Osteocyte (in vitro differentiated cells): ENCODE results near the gene ARHGDIB. TPM values are rescaled to one million over a fixed set of nuclear protein-coding genes. Genes with fewer than 3 reads are reported as not detected.

Source experiments
- DNase-seq: peaks from one replicate; pipeline ENCODE4 v3.0.0; 2021; ENCODE audit warnings: mixed read lengths; ENCODE audit not compliant: unreplicated experiment; ENCODE audit errors: extremely low spot score
- H3K27ac Mint-ChIP-seq: one replicate; pipeline ENCODE4 v1.8.0; 2021; ENCODE audit warnings: mild to moderate bottlenecking, mixed read lengths; ENCODE audit not compliant: unreplicated experiment
- H3K27me3 Mint-ChIP-seq: one replicate; pipeline ENCODE4 v1.8.0; 2021; ENCODE audit warnings: mixed read lengths; ENCODE audit not compliant: unreplicated experiment
- H3K36me3 Mint-ChIP-seq: one replicate; pipeline ENCODE4 v1.8.0; 2021; ENCODE audit warnings: mixed read lengths; ENCODE audit not compliant: unreplicated experiment
- H3K4me1 Mint-ChIP-seq: one replicate; pipeline ENCODE4 v1.8.0; 2021; ENCODE audit warnings: mixed read lengths; ENCODE audit not compliant: unreplicated experiment
- H3K4me3 Mint-ChIP-seq: one replicate; pipeline ENCODE4 v1.8.0; 2021; ENCODE audit warnings: mild to moderate bottlenecking, moderate library complexity, mixed read lengths; ENCODE audit not compliant: unreplicated experiment
- H3K9me3 Mint-ChIP-seq: one replicate; pipeline ENCODE4 v1.8.0; 2021; ENCODE audit warnings: mixed read lengths; ENCODE audit not compliant: unreplicated experiment
- total RNA-seq: library from RNA; stranded (reverse); gene quantifications from 2 replicates; pipeline ENCODE4 v1.2.1, GENCODE V29; 2021
- TF ChIP-seq, protein P1 (sequence below): fragments of 200-600 bp; sonication (generic); IDR thresholded peaks from 2 replicates; pipeline ENCODE4 v1.5.0; 2021; ENCODE audit warnings: antibody characterized with exemption, mild to moderate bottlenecking, moderate library complexity

Gene ARHGDIB
- total RNA-seq, 1 donor from 2014 or later: 14.4 TPM

DNA sequence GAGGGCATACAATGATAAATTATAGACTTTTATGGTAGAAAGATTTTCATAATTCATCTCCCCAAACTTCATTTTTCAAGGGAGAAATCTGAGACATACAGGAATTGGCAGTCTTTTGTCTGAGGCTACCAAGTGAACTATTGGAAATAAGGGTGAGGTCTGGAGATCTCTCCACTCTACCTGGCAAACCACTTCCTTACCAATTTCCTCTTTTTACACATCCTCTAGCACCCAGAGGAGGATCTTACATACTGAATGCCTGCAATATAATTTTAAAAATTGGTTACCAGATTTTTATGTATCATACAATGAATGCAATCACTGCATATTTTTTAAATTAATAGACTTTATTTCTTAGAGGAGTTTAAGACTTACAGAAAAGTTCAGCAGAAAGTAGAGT is 18.1 kb upstream of the ARHGDIB start:
- no peaks in the 10 kb centered on the region for H3K27me3 Mint-ChIP-seq
- TF ChIP-seq, protein P1, sequence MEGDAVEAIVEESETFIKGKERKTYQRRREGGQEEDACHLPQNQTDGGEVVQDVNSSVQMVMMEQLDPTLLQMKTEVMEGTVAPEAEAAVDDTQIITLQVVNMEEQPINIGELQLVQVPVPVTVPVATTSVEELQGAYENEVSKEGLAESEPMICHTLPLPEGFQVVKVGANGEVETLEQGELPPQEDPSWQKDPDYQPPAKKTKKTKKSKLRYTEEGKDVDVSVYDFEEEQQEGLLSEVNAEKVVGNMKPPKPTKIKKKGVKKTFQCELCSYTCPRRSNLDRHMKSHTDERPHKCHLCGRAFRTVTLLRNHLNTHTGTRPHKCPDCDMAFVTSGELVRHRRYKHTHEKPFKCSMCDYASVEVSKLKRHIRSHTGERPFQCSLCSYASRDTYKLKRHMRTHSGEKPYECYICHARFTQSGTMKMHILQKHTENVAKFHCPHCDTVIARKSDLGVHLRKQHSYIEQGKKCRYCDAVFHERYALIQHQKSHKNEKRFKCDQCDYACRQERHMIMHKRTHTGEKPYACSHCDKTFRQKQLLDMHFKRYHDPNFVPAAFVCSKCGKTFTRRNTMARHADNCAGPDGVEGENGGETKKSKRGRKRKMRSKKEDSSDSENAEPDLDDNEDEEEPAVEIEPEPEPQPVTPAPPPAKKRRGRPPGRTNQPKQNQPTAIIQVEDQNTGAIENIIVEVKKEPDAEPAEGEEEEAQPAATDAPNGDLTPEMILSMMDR: no peak
- no peaks in the 10 kb centered on the region for H3K36me3 Mint-ChIP-seq
- no peak overlapping the region for H3K27ac Mint-ChIP-seq
- no peaks in the 10 kb centered on the region for H3K4me1 Mint-ChIP-seq
- H3K4me3 Mint-ChIP-seq: no peak overlapping the region
- no peak for DNase-seq
- H3K9me3 Mint-ChIP-seq: no peaks in the 10 kb centered on the region

- Mint-ChIP-seq H3K36me3 (no peaks in the 10 kb centered on the region), H3K27ac (no peak overlapping the region), H3K4me3 (no peak overlapping the region), H3K9me3 (no peaks in the 10 kb centered on the region), H3K4me1 (no peaks in the 10 kb centered on the region), H3K27me3 (no peaks in the 10 kb centered on the region)
- TF ChIP-seq, protein P1: no peak
- no peak for DNase-seq
Observed at GRCh38 chr12:14976658-14977057, 15.3 kb upstream of the ARHGDIB start.

GRCh38 chr12:14975457-14975856 is 14.1 kb upstream of the ARHGDIB start:
- DNase-seq: no peak
- no peak overlapping the region for H3K4me3 Mint-ChIP-seq
- no peak overlapping the region for H3K27ac Mint-ChIP-seq
- H3K9me3 Mint-ChIP-seq: peaks cover 4% of the 10 kb centered on the region
- TF ChIP-seq, protein P1: no peak
- H3K27me3 Mint-ChIP-seq: no peaks in the 10 kb centered on the region
- H3K4me1 Mint-ChIP-seq: peaks cover 5% of the 10 kb centered on the region
- H3K36me3 Mint-ChIP-seq: no peaks in the 10 kb centered on the region

DNA sequence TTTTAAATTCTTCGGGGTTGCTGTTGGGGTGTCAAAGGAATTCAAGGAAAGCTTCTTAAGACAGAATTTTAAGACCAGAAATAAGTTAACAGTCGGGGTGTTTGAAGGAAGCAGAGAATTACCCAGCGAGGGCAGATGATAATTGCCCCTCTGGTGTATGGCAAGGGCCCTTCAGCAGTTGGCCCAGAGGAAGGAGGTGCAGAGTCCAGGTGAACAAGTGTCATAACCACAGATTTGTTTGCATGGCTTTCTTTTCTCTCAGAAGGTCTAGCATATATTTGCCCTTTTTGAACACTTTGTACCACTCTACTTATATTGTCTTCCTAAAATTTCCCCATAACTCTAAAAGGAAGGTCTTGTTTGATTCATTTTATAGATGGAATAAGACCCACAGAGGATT is 13.2 kb upstream of the ARHGDIB start:
- H3K9me3 Mint-ChIP-seq: peaks cover 10% of the 10 kb centered on the region
- H3K4me1 Mint-ChIP-seq: peaks cover 8% of the 10 kb centered on the region
- no peak overlapping the region for H3K4me3 Mint-ChIP-seq
- no peaks in the 10 kb centered on the region for H3K36me3 Mint-ChIP-seq
- TF ChIP-seq, protein P1: no peak
- H3K27ac Mint-ChIP-seq: no peak overlapping the region
- H3K27me3 Mint-ChIP-seq: no peaks in the 10 kb centered on the region
- no peak for DNase-seq

- Mint-ChIP-seq H3K36me3 (no peaks in the 10 kb centered on the region), H3K9me3 (peaks cover 10% of the 10 kb centered on the region), H3K4me3 (no peak within 1 kb of the TSS), H3K4me1 (peaks cover 8% of the 10 kb centered on the region), H3K27ac (no peak within 1 kb of the TSS), H3K27me3 (no peaks in the 10 kb centered on the region)
- no peak for DNase-seq
- TF ChIP-seq, protein P1: no peak
Observed at GRCh38 chr12:14972816-14973215, 11.4 kb upstream of the ARHGDIB start, which contains the start of gene PDE6H. PDE6H (plus strand) TSS chr12:14973042; CDS start chr12:14978013, 4,971 bp downstream.
